HS-27A (cell line): ENCODE data around the gene SLC37A3.
"Not testable (repeated sequence)": the region's sequence is repeated elsewhere in the genome, so short reads cannot be mapped to it uniquely, and the experiment has no call there.

Experiments
- DNase-seq: peaks from one replicate; pipeline ENCODE4 v3.0.0-alpha.2; 2012; ENCODE audit warnings: low read depth, missing footprints

Gene SLC37A3

DNA sequence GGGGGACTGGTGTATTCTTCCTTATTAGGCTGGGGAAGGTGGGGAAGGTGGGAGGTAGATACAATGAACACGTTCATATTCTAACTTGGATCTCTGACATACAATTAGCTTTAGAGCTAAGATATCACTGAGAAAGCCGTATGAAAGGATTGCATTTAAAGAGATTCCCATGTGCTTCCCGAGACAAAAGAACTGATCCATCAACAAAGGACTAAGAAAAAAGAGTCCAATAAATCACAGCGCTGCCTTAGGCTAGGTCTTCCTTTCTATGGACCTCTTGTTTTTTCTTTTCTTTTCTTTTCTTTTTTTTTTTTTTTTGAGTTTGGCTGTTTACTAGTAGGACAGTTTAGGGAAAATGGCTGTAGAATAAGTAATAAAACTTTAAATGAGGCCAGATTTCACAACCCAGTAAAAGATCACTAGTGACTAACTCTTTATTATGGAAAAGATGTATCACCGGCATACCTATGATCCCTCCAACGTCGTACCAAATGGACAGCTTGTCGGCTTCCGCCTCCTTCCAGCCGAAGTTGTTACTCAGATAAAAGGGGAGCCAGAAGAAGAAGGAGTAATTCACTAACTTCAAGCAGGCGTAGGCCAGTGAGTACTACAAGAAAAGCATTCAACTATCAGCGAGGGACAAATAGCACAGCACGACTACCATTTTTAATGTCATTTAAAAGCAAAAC, 50.0 kb downstream of the SLC37A3 start:
- DNase-seq: no peak

DNA sequence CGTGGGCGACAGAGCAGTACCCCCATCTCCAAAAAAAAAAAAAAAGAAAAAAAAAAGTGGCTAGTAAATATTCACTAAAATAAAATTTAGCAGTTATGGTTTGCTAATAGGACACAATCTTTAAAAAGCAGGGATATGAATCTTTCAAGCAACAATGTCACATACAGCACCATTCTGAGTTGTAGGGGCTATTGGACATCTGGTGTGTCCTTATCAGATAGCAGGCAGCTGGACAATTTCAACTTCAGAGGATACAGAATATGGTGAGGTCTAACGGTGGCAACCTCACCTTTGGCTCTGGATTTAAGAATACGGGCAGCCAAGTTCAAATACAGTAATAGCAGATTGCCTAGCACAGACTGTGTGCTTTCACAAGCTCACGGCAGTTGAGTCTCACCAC, 51.1 kb downstream of the SLC37A3 start:
- no peak for DNase-seq

DNA sequence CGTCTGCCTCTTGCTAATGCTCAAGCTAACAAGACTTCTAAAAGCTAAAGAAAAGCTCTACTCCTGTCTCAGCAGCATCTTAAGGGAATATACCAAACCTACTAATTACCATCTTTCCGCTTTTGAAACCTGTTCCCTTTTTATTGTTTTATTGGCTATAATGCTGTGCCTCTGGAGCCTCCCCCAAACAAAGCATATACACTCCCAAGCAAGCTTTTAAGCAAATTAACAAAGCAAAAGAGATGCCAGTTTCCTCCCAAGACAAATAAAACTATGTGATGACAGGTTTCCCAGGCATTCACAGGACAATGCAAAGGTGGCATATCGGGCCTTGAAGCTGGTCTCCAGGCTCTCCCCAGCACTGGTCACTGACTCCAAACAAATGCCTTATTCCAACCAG, 52.9 kb downstream of the SLC37A3 start:
- no peak for DNase-seq

DNA sequence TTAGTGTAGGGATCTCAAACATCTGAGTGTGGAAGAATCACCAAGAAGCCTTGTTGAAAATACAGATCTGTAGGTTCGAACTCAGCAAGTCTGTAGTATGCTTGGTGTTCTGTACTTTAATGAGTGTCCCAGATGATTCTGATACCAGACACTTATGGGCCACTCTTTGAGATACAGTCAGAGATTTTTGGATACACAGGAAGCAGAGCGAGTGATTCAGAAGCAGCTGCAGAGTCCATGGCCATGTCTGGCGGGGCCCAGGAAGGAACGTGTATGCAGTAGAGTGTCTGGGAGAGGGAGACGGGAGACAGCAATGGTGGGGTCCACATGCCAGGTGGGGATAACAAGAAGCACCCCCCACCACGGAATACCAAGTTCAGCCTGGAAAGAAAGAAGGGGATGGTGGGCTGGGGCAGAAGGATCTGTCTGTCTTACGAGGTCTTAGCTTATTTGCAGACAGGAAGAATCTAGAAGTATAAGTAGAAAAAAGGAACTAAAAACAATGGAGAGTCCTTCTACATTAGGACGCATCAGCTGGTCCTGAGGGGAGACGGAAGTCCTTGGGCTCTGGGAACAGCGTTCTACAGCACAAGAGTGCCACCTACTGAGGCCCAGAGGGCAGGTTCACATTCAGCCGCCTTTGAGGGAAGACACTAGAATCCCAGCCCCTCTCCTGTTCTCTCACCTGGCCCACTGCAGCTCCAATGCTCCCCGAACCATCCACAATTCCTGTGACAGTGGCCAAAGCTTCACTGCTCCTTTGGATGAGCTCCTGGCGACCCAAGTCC, 55.4 kb downstream of the SLC37A3 start:
- DNase-seq: no peak

DNA sequence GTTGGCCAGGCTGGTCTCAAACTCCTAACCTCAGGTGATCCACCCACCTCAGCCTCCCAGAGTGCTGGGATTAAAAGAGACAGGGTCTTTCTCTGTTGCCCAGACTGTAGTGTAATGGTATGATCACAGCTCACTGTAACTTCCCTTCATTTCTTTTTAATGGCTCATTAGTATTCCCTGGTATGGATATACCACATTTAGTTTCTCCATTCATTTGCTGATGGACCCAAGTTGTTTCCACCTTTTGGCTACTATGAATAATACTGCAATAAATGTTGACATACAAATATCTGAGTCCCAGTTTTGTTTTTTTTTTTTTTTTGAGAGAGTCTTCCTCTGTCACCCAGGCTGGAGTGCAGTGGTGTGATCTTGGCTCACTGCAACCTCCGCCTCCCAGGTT, 59.4 kb downstream of the SLC37A3 start:
- not testable (repeated sequence) for DNase-seq

DNA sequence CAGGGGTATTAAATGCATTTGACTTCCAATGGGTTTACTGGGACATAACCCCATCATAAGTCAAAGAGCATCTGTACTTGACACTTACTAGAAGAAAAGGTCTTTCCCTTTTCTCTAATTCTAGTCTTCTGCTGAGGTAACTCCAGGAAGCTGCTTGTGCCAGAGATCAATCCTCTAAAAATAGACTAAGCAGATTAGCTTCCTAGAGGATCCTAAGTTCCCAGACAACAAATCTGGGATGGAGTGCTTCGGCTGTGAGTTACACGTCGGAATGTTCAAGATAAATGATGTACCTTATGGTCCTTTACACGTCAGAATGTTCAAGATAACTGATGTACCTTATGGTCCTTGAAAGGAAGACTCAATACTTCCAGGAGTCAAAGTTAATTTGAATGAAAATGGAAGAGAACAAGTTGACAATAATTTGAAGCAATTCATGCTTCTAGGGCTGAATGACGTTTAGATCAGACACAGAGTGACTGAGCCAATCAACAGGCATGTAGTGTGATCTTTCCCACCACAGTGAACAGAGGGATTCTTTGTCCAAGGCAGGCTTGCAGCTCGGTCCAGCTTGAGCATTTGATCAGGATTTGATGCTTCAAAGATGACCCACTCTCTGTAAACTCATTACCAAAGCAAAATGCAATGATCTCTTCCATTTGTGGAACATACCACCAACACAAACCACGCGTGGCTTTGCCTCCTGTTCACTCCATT, 63.8 kb downstream of the SLC37A3 start:
- no peak for DNase-seq

DNA sequence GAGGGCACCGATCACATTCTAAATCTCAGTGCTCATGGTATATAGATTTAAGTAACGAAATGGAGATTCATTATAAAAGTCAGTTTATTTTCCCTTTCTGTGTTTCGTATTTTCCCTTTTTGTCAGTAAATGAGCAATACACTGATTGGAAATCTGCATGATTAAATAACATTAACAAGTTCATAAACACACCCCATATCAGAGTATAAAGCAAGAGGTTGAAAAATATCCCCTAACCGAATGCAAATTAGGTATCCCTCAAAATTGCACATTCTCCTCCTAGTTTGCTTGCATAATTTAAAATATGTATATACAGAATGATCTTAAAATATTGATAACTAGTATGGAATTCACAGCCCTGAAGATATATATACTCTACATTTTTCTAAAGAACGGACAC, 64.6 kb downstream of the SLC37A3 start:
- no peak for DNase-seq

DNA sequence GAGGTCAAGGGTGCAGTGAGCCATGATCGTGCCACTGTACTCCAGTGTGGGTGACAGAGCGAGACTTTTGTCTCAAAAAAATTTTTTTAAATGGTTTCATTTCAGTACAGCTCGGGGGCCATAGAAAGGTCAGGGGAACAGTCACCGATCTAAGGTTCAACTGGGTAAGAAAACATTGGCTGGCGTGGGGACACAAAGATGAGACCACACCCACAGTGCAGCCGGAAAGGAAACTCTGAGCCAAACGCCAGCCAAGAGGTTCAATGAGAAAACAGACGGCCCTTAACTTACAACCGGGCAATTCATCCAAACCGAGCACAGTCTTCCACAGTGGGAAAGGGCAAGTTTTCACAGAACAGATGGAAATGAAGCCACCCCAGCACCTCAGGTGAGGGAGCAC, 65.1 kb downstream of the SLC37A3 start:
- no peak for DNase-seq

DNA sequence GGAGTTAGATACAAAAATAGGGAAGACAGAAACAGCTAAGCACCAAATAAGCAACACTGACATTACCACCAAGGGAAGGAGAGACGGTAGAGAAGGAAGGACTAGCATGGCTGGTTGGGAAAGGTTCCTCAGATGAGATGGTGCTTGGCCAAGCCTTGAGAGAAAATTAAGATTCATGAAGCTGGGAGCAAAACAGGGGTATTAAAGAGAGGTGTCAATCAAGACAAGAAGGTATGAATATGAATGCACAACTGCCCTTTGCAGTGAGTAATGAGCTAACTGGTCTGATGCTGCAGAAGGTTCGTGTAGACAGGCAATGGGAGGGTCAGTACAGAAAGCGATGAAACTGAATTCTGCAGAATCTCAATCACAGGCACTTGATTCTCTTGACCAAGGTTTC, 67.7 kb downstream of the SLC37A3 start:
- no peak for DNase-seq

DNA sequence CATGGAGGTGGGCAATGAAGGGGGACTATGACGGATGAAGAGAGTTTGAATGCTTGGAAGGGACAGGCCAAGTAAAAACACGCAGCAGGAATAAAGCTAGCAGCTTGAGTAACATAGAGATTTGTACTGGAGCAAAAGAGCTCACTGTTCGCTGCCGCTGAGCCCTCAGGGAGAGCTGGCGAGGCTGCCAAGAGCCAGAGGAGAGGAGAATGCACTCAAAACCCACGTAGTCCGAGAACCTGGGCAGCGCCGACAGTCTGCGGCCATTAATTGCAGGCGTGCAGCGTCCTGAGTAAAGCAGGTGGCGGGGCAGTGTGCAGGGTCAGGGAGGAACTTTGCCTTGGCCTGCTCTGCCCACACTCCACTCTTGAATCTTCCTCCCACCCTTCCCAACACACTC, 68.2 kb downstream of the SLC37A3 start:
- no peak for DNase-seq

DNA sequence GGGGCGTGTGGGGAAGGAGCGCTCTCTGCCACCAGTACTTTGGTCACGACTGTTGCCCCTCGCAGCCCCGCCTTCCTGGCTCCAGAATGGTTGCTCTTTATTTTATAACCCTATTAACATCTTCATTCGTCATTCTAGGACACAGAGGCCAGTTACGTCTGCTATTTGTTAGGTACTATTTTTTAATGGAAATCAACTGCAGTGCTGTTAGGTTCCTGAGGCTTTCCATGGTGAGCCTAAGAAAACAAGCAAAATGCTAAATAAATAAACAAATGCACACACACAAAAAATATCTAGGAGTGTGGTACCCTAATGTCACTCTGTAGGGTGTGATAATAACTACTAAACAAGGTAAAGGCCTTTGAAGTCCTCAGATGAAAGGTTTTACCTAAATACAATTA, 71.1 kb downstream of the SLC37A3 start:
- no peak for DNase-seq

DNA sequence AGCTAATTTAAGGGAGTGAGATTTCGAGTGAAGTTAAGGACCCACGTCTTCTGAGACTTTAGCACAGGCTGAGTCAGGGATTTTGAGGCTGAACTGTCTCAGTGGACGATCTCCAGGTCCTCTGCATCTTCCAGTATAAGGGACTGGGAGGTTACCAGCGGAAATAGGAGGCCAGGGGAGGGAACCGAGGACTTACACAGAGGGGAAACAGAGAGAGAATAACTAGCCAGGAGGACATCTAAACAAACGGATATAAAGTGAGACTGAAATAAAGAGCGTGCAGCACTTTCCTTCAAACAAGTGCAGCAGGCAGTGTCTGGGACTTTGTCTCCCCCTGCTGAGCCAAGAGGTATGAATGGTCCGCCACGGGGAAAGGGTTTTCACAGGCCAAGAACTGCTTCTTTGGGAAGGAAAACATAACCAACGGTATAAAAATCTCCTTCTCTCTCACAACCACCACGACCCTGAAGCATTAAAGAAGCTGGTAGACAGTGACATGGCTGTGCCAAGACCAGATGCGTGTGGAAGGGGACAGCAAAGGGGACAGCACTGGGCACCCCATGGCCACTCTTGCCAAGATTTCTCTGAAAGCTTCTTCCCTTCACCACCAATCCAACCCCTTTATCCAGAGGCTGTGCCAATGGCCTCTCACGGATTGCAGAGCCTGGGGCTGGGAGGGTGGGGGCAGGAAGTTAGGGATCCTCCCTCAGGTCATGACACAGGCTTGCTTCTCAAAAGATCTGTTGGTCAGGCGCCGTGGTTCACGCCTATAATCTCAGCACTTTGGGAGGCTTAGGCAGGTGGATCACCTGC, 72.0 kb downstream of the SLC37A3 start:
- no peak for DNase-seq

DNA sequence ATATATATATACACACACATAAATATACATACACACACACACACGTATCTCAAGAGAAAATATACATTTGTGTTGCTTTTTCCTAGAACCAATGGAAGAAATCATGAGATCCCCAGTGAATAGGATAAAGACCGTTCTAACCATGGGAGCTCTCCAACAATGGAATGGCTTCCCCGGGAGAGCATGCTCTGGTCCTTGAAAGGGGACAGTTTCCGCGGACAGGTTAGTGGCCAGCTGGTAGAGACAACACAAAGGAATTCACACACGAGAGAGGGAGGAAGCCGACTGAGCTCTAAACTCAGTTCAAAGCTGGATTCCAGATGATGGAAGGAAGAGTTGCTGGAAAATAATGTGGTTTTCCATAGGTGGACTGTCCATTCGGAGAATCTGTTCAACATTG, 72.7 kb downstream of the SLC37A3 start:
- DNase-seq: no peak

DNA sequence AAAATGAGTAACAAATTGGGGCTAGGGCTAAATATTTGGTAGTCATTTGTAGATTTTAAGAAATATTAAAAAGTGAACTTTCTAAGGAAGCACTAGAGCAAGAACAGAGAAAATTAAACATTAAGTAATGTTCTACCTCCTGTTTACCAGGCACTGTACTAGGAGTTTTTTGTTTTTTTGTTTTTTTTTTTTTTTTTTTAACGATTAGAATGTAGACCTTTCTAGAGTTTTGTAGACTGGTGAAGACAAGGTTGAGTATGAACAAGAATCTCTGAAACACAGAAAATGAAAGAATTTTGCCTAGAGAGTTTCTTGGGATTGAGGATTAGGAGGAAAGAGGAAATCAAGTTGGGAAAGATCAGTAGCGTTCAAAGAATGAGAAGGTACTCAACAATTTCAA, 73.6 kb downstream of the SLC37A3 start:
- DNase-seq: no peak

DNA sequence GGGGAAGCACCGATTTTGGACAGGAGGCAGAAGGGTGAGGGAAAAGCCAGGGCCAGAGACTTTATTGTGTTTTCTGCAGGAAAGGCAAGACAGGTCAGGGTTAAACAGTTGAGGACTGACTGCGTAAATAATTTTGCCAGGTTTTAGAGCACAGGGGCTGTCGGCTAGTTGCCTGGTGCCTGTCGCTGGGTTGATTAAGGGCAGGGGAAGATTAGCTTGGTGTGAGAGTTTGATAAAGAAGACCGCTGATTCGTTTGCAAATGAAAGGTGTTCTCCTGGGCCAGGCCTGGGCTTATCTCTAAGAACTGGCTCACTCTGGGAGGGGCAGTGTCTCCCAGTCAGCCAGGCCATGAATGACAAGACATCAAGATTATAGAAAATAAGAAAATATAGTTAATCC, 75.6 kb downstream of the SLC37A3 start:
- DNase-seq: no peak

DNA sequence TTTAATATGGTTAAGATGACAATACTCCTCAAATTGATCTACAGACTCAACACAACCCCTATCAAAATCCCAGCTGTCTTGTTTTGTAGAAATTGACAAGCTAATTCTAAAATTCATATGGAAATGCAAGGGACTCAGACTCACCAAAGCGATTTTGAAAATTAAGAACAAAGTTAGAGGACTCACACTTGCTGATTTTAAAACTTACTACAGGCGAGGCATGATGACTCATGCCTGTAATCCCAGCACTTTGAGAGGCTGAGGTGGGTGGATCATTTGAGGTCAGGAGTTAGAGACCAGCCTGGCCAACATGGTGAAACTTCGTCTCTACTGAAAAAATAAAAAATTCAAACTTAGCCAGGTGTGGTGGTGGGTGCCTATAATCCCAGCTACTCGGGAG, 78.3 kb downstream of the SLC37A3 start:
- DNase-seq: not testable (repeated sequence)

DNA sequence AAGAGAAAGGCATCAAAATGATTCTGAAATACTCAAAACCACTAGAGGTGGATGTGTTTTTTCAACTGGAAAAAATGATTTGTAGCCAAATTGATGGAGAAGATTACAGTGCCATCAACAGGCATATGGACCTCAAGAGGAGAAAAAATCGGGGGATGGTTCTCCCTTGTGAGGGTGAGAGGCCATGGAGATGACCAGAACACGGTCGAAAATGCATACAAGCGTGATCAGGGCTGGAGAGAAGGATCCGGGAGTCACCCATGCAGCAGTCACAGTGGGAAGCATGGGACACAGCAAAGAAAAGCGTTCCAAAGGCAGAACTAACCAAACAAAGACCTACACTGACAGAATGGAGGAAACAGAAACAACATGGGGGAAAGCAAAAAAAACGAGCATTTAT, 80.3 kb downstream of the SLC37A3 start:
- no peak for DNase-seq

DNA sequence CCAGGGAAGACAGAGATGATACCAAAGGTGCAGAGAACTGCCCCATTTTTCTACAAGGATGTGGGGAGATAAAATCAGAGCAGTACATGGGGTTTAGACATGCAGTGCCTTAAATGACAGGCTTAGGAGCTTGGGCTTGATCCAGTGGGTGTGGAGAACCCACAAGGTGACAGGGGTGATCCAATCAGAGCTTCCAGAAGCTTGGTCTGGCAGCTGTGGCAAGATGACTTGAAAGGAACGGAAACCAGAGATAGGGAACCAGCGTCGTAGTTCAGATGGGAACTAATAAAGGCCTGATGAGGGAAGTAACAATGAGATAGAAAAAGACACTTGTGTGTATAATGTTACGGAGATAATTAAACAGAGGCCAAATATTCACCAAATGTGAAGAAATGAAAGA, 80.7 kb downstream of the SLC37A3 start:
- DNase-seq: no peak

DNA sequence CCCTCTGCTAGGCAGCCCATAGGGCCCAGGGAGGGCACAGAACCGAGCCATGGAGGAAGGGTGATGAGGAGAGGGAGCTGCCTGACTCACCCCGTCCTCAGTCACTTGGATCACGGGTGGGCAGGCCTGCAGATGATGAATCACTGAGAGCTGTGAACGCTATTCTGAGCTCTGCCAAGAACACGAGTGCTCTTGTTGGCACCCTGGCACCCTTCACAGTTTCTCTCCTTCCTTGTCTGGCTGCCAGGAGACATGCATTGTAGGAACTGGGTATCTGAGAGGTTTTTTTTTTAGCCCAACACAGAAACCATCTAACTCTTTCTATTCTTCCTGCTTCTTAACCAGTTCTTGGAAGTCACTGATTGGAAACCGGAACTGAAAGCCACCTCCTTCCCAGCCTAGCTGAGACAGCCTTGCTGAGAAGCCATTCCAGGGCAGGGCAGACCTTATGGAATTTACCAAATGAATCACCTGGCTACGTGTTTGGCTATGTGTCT, 82.1 kb downstream of the SLC37A3 start:
- no peak for DNase-seq

DNA sequence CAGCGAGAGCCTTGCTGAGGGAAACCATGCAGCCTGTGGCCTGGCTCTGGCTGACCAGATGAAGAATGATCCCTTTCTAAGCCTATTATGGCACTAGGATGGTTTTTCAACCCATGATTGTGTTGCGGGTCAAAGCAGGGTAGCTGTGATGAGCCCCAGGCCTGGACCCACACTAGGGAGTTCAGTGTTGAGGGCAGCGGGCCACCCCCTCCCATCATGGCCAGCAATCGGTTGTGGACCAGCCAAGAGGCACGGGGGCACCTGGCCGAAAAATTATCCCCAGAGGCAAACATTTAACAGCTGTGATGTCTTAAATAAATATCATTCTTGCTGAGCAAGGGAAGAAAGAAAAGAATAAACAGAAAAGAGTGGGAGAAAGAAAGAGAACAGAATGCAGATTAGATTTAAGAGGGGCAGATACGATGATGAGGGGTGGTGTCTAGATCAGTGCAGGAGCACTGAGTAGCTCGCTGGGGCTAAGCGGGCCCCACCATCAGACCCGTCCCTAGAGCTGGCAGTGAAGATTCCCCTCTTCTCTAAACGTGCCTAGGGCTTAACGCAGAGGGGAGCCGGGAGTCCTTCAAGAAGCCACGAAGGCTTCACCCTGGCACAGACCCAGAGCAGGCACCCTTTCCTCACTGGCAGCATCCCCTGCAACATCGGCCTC, 82.7 kb downstream of the SLC37A3 start:
- no peak for DNase-seq
